H1 (cell line): ENCODE data around the gene POLR2L. TPM values are rescaled to one million over a fixed set of nuclear protein-coding genes. Genes with fewer than 3 reads are reported as not detected.
A peak's percentile ranks its signal among the peaks of the same experiment; 100 is the strongest.

Experiments
- ASH2L ChIP-seq: fragments of 200-600, 300-600 bp; sonication (generic); IDR thresholded peaks from one replicate; pipeline ENCODE4 v1.7.1; 2017; ENCODE audit warnings: low read length
- ATF2 ChIP-seq: IDR thresholded peaks from 2 replicates; pipeline ENCODE4 v1.6.1; 2012; ENCODE audit warnings: low read length, inconsistent platforms
- BACH1 ChIP-seq: IDR thresholded peaks from 2 replicates; pipeline ENCODE4 v1.6.1; 2012; ENCODE audit warnings: low read length, improper control_type of control experiment
- CBX5 ChIP-seq: fragments of 300-800, 300-1000 bp; sonication (generic); IDR thresholded peaks from 2 replicates; pipeline ENCODE4 v1.7.1; 2016; ENCODE audit warnings: antibody characterized with exemption, low read length, low read depth
- CEBPB ChIP-seq: IDR thresholded peaks from 2 replicates; pipeline ENCODE4 v1.6.1; 2012; ENCODE audit warnings: low read depth, low read length
- CREB1 ChIP-seq: IDR thresholded peaks from 2 replicates; pipeline ENCODE4 v1.6.1; 2012; ENCODE audit warnings: inconsistent platforms
- CTBP2 ChIP-seq: IDR thresholded peaks from 2 replicates; pipeline ENCODE4 v1.7.0; 2011; ENCODE audit warnings: borderline replicate concordance, mild to moderate bottlenecking, moderate library complexity, mixed read lengths, low read length; ENCODE audit not compliant: insufficient read depth, insufficient read length
- CTCF ChIP-seq, 3 experiments: IDR thresholded peaks; 1 replicate in 2 of 3; 2 replicates in 1 of 3; pipeline versions ENCODE4 v1.5.1 to v1.6.1; 2011; ENCODE audit warnings: low read length in 3 of 3, mild to moderate bottlenecking in 3 of 3, inconsistent platforms in 2 of 3, low read depth in 1 of 3, moderate library complexity in 1 of 3; ENCODE audit not compliant: insufficient read depth in 1 of 3; ENCODE audit errors: control extremely low read depth in 1 of 3
- EP300 ChIP-seq, 2 experiments: IDR thresholded peaks; 1 replicate in 1 of 2; 2 replicates in 1 of 2; pipeline ENCODE4 v1.6.1; 2011 to 2012; ENCODE audit warnings: low read depth in 2 of 2, low read length in 2 of 2, mild to moderate bottlenecking in 2 of 2, borderline replicate concordance in 1 of 2, inconsistent platforms in 1 of 2, moderate library complexity in 1 of 2
- JUND ChIP-seq: IDR thresholded peaks from 2 replicates; pipeline ENCODE4 v1.6.1; 2011; ENCODE audit warnings: mild to moderate bottlenecking, improper control_type of control experiment, low read length
- KDM1A ChIP-seq: fragments of 200-600, 300-600 bp; sonication (generic); IDR thresholded peaks from 2 replicates; pipeline ENCODE4 v1.7.1; 2016; ENCODE audit warnings: mild to moderate bottlenecking, low read length, borderline replicate concordance
- KDM4A ChIP-seq: IDR thresholded peaks from one replicate; pipeline ENCODE4 v1.7.1; 2012; ENCODE audit warnings: low read depth, mild to moderate bottlenecking, moderate library complexity, low read length, inconsistent platforms; ENCODE audit not compliant: severe bottlenecking
- POLR2A ChIP-seq, 2 experiments: IDR thresholded peaks; 1 replicate in 1 of 2; 2 replicates in 1 of 2; pipeline ENCODE4 v1.6.1; 2011; ENCODE audit warnings: low read depth in 2 of 2, low read length in 2 of 2, mild to moderate bottlenecking in 2 of 2; ENCODE audit errors: control extremely low read depth in 1 of 2
- RBBP5 ChIP-seq: IDR thresholded peaks from 2 replicates; pipeline ENCODE4 v1.7.1; 2012; ENCODE audit warnings: low read depth, mild to moderate bottlenecking, inconsistent platforms, low read length, moderate library complexity, borderline replicate concordance
- RFX5 ChIP-seq: IDR thresholded peaks from 2 replicates; pipeline ENCODE4 v1.6.1; 2011; ENCODE audit warnings: low read depth, low read length, improper control_type of control experiment, borderline replicate concordance
- RNF2 ChIP-seq: fragments of 200-900, 300-1000 bp; sonication (generic); IDR thresholded peaks from 2 replicates; pipeline ENCODE4 v1.7.1; 2016; ENCODE audit warnings: borderline replicate concordance, low read depth, mild to moderate bottlenecking, antibody characterized with exemption, low read length; ENCODE audit not compliant: poor library complexity, severe bottlenecking; ENCODE audit errors: missing control alignments
- SAP30 ChIP-seq: fragments of 300-600 bp; sonication (generic); IDR thresholded peaks from 2 replicates; pipeline ENCODE4 v1.7.1; 2012; ENCODE audit warnings: low read length, moderate library complexity, mild to moderate bottlenecking, inconsistent platforms; ENCODE audit not compliant: insufficient read depth, insufficient replicate concordance
- SIRT6 ChIP-seq: IDR thresholded peaks from one replicate; pipeline ENCODE4 v1.7.1; 2012; ENCODE audit warnings: low read length, inconsistent platforms
- SP1 ChIP-seq: IDR thresholded peaks from 2 replicates; pipeline ENCODE4 v1.6.1; 2011; ENCODE audit warnings: low read depth, low read length
- SP2 ChIP-seq: IDR thresholded peaks from 2 replicates; pipeline ENCODE4 v1.6.1; 2012; ENCODE audit warnings: mild to moderate bottlenecking, low read length, inconsistent platforms
- TAF7 ChIP-seq: optimal IDR thresholded peaks from 2 replicates; pipeline ENCODE3; 2011; ENCODE audit warnings: low read depth, mild to moderate bottlenecking, inconsistent platforms, low read length, moderate library complexity, borderline replicate concordance
- ZNF274 ChIP-seq: IDR thresholded peaks from 2 replicates; pipeline ENCODE4 v1.7.0; 2012; ENCODE audit warnings: low read length, borderline replicate concordance; ENCODE audit errors: extremely low read depth
- polyA plus RNA-seq, 7 experiments: library from polyadenylated mRNA; depleted of rRNA in 3 of 7; stranded (reverse) in 5 of 7; unstranded in 2 of 7; fragments of >200 nt in 5 of 7; fragments of 200-250 nt in 2 of 7; gene quantifications; 1 replicate in 5 of 7; 2 replicates in 1 of 7; 4 replicates in 1 of 7; pipeline versions ENCODE4 v1.2.1 to v1.2.3, GENCODE V29; 2011 to 2013; ENCODE audit warnings: missing spikeins in 2 of 7, mixed read lengths in 2 of 7
- total RNA-seq: library from RNA; stranded (reverse); fragmentation: NEBNext Ultra II Directional; extraction: Animal tissue kit (Norgen Biotek cat#: 25700); gene quantifications from 2 replicates; pipeline ENCODE4 v1.2.1, GENCODE V29; 2021

POLR2L gene
- total and polyA plus RNA-seq, 2 of the 8 experiments (the other 6 are each of a cell fraction or from before 2014, with no cell fraction given): 140 to 151 TPM

- no peak for TF ChIP-seq CTCF (IDR thresholded peaks at IDR 0.05; ENCODE audit: control extremely low read depth in 1 of 3, insufficient read depth in 1 of 3, low read depth in 1 of 3, low read length in 3 of 3)
- peak; percentile 12 for TF ChIP-seq ASH2L
- no peak for TF ChIP-seq EP300 (IDR thresholded peaks at IDR 0.05; ENCODE audit: borderline replicate concordance in 1 of 2, low read depth in 2 of 2, low read length in 2 of 2)
- TF ChIP-seq CREB1: no peak; the same call in 1 of the 2 replicates
- no peak for TF ChIP-seq ATF2
- peak; percentile 49 for TF ChIP-seq CTBP2
- no peak for TF ChIP-seq JUND
- TF ChIP-seq SIRT6: no peak
- no peak for TF ChIP-seq RFX5
- no peak for TF ChIP-seq RNF2
- TF ChIP-seq KDM4A: no peak
- no peak for TF ChIP-seq SAP30
- no peak for TF ChIP-seq CEBPB
- TF ChIP-seq BACH1: no peak
- no peak; a peak in 1 of 3 replicates for TF ChIP-seq POLR2A (IDR thresholded peaks at IDR 0.05; ENCODE audit: control extremely low read depth in 1 of 2, low read depth in 2 of 2, low read length in 2 of 2)
- TF ChIP-seq ZNF274: no peak
- no peak for TF ChIP-seq CBX5
- TF ChIP-seq TAF7: no peak
- TF ChIP-seq SP2: no peak
- no peak for TF ChIP-seq RBBP5
- no peak for TF ChIP-seq KDM1A
- no peak for TF ChIP-seq SP1
Observed at GRCh38 chr11:829847-830294, 12.5 kb downstream of the POLR2L start (continued).
